Heart left ventricle (tissue), 16 donors: Measurements from ENCODE around the gene SETBP1. TPM values are rescaled to one million over a fixed set of nuclear protein-coding genes. Genes with fewer than 3 reads are reported as not detected.

Source experiments
- ATAC-seq, 4 donors: fragments of 200-7000 bp; cut with Tn5 transposase; one replicate each; pipeline ENCODE4 v1.9.1; 2020 to 2022; ENCODE audit warnings: moderate library complexity in 4 of 4, mild to moderate bottlenecking in 3 of 4, moderate number of reproducible peaks in 1 of 4
- DNase-seq, 5 donors: peaks; one replicate each; pipeline ENCODE4 v3.0.0-alpha.2; 2020
- H3K27ac ChIP-seq, 12 donors: fragments of 200-600 bp; sonication (generic) in 4 of 12; one replicate each; pipeline versions ENCODE4 v1.5.0 to v1.8.0; 2016 to 2022; ENCODE audit warnings: mild to moderate bottlenecking in 2 of 12
- H3K27me3 ChIP-seq, 9 donors: fragments of 200-600 bp; sonication (generic) in 2 of 9; one replicate each; pipeline versions ENCODE4 v1.5.1 to v1.8.0; 2016 to 2022; ENCODE audit warnings: mild to moderate bottlenecking in 3 of 9
- H3K36me3 ChIP-seq, 9 donors: fragments of 200-600 bp; sonication (generic) in 2 of 9; one replicate each; pipeline versions ENCODE4 v1.5.0 to v1.8.0; 2018 to 2022; ENCODE audit warnings: mild to moderate bottlenecking in 2 of 9
- H3K4me1 ChIP-seq, 12 donors: fragments of 200-600 bp; sonication (generic) in 4 of 12; one replicate each; pipeline versions ENCODE4 v1.5.0 to v1.8.0; 2016 to 2022; ENCODE audit warnings: mild to moderate bottlenecking in 3 of 12
- H3K4me3 ChIP-seq, 12 donors: fragments of 200-600 bp; sonication (generic) in 4 of 12; one replicate each; pipeline versions ENCODE4 v1.5.0 to v1.8.0; 2017 to 2022; ENCODE audit warnings: mild to moderate bottlenecking in 9 of 12, moderate library complexity in 4 of 12
- H3K9me3 ChIP-seq, 12 donors: fragments of 200-600 bp; sonication (generic) in 4 of 12; one replicate each; pipeline versions ENCODE4 v1.5.0 to v1.8.0; 2016 to 2022; ENCODE audit warnings: mild to moderate bottlenecking in 1 of 12
- POLR2A ChIP-seq, 2 donors: fragments of 450-650 bp; IDR thresholded peaks; one replicate each; pipeline ENCODE4 v1.6.1; 2017; ENCODE audit warnings: antibody characterized with exemption in 2 of 2, mild to moderate bottlenecking in 2 of 2, moderate library complexity in 2 of 2
- WGBS, 4 donors: extraction: QIAGEN DNeasy Blood & Tissue Kit in 2 of 4; methylation state at CpG; one replicate each; pipeline versions ENCODE4 v1.1.5 to v1.1.7; 2013 to 2018; 5-methylcytosine and 5-hydroxymethylcytosine counted together
- intact Hi-C, 10 donors: fragments of 100-400 bp; cut with DNase I; formaldehyde crosslinking; loops; one replicate each; pipeline versions ENCODE4 v1.11.1 to v1.14.2; 2022
- polyA plus RNA-seq, 2 donors: library from polyadenylated mRNA; stranded (reverse); fragments of 200-250 nt; gene quantifications; one replicate each; pipeline ENCODE4 v1.2.3, GENCODE V29; 2013
- total RNA-seq, 9 donors: library from RNA; depleted of rRNA in 2 of 9; stranded (reverse); fragments of >200 nt in 2 of 9; fragmentation: NEBNext Ultra II Directional in 3 of 9; extraction: Animal tissue kit (Norgen Biotek cat#: 25700) in 3 of 9; gene quantifications; one replicate each; pipeline versions ENCODE4 v1.1.0 to v1.2.4, GENCODE V29; 2016 to 2023
- TF ChIP-seq, protein P1 (sequence below), 12 donors: fragments of 200-600 bp; sonication (generic) in 4 of 12; IDR thresholded peaks; one replicate each; pipeline versions ENCODE4 v1.5.0 to v1.8.0; 2018 to 2022; ENCODE audit warnings: antibody characterized with exemption in 12 of 12, mild to moderate bottlenecking in 5 of 12
- donor health status: ischemic (EF 13 %, LVEDD 7.1; RV severe dilation, severe dysfunction).
- donor health status: healthy with polysubstance abuse.
- donor health status: DM: no; HTN: yes; CAD: no.
- donor health status: DM: no; HTN: no; CAD: no.
- donor health status: ischemic (EF 25% LVEDD 6.9; RV normal size, moderate dysfunction).
- donor health status: ischemic (EF 25% LVEDD 5.7; RV mildly dilated, moderate dysfunction).
- donor health status: healthy.
- donor health status: DM: yes; HTN: yes; CAD: no.
- donor health status: ischemic (EF 35%, LVEDD 5.7; RV mildly dilated, moderate dysfunction).
- donor health status: nonischemic (EF 11% LVEDD 7.7; RV severe dilation, severe dysfunction).
- donor health status: DM: yes; HTN: yes; CAD: no.
- donor health status: PGD.
- donor health status: ischemic (EF 29% LVEDD 5.4; RV normal size, mild dysfunction).
- donor health status: nonischemic (EF 23%, LVEDD 6.1; RV moderate dilation, normal function).

Gene SETBP1
- total and polyA plus RNA-seq, 11 donors: 1.2 to 10.6 (median 5.5) TPM

DNA sequence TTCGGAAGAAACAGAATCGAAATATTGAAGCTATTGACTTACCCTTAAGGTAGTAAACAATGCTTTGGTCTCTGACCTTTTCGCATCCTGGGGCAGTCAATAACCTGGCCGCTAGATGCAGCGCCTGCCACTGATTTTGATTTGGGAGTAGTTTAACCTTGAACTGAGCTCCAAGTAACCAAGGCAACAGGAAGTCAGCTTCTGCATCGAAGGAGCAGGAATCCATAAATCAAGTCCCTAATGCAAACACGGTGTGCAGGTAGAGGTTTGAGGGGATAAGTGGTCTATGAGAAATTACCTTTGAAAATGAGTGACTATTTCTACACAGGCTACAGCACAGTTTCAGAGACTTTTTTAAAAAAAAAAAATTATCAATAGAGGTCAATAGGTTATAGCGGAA is 353.5 kb downstream of the SETBP1 start:
- ATAC-seq: no peak
- Histone ChIP-seq H3K4me1 (no peaks in the 10 kb centered on the region), H3K27ac (no peak overlapping the region), H3K9me3 (no peaks in the 10 kb centered on the region), H3K4me3 (no peak overlapping the region), H3K36me3 (peaks cover 0 to 7% (median 0%) of the 10 kb centered on the region in 9 donors), H3K27me3 (no peaks in the 10 kb centered on the region)
- intact Hi-C loops: no loop called here
- TF ChIP-seq, protein P1, sequence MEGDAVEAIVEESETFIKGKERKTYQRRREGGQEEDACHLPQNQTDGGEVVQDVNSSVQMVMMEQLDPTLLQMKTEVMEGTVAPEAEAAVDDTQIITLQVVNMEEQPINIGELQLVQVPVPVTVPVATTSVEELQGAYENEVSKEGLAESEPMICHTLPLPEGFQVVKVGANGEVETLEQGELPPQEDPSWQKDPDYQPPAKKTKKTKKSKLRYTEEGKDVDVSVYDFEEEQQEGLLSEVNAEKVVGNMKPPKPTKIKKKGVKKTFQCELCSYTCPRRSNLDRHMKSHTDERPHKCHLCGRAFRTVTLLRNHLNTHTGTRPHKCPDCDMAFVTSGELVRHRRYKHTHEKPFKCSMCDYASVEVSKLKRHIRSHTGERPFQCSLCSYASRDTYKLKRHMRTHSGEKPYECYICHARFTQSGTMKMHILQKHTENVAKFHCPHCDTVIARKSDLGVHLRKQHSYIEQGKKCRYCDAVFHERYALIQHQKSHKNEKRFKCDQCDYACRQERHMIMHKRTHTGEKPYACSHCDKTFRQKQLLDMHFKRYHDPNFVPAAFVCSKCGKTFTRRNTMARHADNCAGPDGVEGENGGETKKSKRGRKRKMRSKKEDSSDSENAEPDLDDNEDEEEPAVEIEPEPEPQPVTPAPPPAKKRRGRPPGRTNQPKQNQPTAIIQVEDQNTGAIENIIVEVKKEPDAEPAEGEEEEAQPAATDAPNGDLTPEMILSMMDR (IDR thresholded peaks at IDR 0.05): no peak
- TF ChIP-seq POLR2A (IDR thresholded peaks at IDR 0.05): no peak
- WGBS, 4 donors: 93 to 95% (median 94%) methylated on average over 8 of the region's 8 CpGs
- no peak for DNase-seq

DNA sequence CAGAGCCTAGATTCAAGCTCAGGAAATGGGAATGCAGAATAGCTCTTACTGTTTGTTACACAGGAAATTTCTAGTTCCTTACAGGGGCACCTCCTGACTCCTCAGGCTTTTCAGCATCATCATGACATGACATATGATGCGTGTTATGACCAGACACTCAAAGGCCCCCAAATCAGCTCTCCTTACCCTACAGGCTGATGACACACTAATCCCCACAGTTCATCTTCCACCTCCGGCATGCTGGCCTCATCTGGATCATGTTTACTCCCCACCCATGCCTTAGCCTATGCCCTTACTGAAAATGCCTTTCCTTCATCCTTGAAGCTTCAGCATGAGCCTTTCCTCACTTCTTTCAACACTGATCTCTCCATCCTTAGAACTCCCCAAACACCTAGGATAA is 356.9 kb downstream of the SETBP1 start:
- TF ChIP-seq, protein P1 (IDR thresholded peaks at IDR 0.05): no peak
- no peak for TF ChIP-seq POLR2A (IDR thresholded peaks at IDR 0.05)
- no peak overlapping the region for H3K27ac ChIP-seq
- H3K9me3 ChIP-seq: no peaks in the 10 kb centered on the region
- WGBS, 4 donors: 97 to 100% (median 97%) methylated on average over 2 of the region's 2 CpGs
- intact Hi-C loops: no loop called here
- DNase-seq (no peak), ATAC-seq (no peak)
- no peak overlapping the region for H3K4me3 ChIP-seq
- H3K27me3 ChIP-seq: no peaks in the 10 kb centered on the region
- H3K36me3 ChIP-seq: peaks cover 0 to 8% (median 0%) of the 10 kb centered on the region in 9 donors
- no peaks in the 10 kb centered on the region for H3K4me1 ChIP-seq

DNA sequence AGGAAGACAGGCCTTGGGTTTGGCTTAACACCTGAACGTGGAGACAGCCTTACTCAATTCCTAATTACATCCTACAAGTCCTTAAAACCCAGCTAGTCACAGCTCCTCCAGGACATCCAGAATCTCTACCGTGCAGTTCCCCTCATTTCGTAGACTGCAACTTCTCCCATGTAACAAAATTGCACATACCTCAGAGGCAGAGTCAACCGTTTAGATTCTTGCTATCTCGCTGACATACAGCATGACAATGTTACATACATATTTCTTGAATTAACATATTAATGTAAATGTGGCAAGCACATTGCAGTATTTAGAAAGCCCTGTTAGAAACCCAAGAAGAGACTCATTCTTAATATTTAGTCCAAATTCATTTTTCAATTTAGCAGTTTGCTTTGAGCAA is 358.7 kb downstream of the SETBP1 start:
- H3K27ac ChIP-seq: no peak overlapping the region
- no peaks in the 10 kb centered on the region for H3K4me1 ChIP-seq
- no peaks in the 10 kb centered on the region for H3K27me3 ChIP-seq
- TF ChIP-seq, protein P1 (IDR thresholded peaks at IDR 0.05): no peak
- no peak for TF ChIP-seq POLR2A (IDR thresholded peaks at IDR 0.05)
- peaks cover 0 to 8% (median 0%) of the 10 kb centered on the region in 9 donors for H3K36me3 ChIP-seq
- ATAC-seq (no peak), DNase-seq (no peak)
- H3K4me3 ChIP-seq: no peak overlapping the region
- intact Hi-C loops: no loop called here
- 79 to 98% (median 94%) methylated on average over 4 to 5 of the region's 5 CpGs for WGBS, 4 donors
- H3K9me3 ChIP-seq: no peaks in the 10 kb centered on the region

DNA sequence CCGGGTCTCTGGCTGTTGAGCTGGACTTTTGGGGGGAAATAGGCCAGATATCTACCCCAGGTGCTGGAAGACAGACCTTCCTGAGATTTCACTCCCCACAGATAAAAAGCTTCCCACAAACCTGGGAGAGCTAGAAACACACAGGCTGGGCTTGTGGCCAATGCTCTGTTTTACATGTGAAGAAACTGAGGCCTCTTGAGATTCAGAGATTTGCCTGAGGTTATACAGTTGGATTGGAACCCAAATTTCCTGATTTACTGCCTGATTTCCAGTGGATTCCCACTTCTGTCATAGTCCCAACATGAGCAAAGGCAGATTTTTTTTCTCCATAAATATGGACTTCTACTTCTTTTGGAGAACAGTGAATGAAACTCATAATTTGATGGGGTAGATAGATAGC is 360.2 kb downstream of the SETBP1 start:
- DNase-seq (no peak), ATAC-seq (no peak)
- intact Hi-C loops: no loop called here
- WGBS, 4 donors: 57 to 80% (median 74%) methylated on average over 1 of the region's 1 CpG
- TF ChIP-seq, protein P1 (IDR thresholded peaks at IDR 0.05): no peak
- no peak for TF ChIP-seq POLR2A (IDR thresholded peaks at IDR 0.05)
- H3K9me3 ChIP-seq: no peaks in the 10 kb centered on the region
- H3K27me3 ChIP-seq: no peaks in the 10 kb centered on the region
- H3K36me3 ChIP-seq: peaks cover 0 to 8% (median 0%) of the 10 kb centered on the region in 9 donors
- H3K27ac ChIP-seq: no peak overlapping the region
- H3K4me3 ChIP-seq: no peak overlapping the region
- H3K4me1 ChIP-seq: no peaks in the 10 kb centered on the region
